MM.1S (cell line): ENCODE measurements around the gene CNTN5.

Experiments
- DNase-seq: peaks from one replicate; pipeline ENCODE4 v3.0.0-alpha.2; 2015
- H2AFZ ChIP-seq: fragments of 300-600 bp; sonication (generic); 2 replicates; pipeline ENCODE4 v1.6.0; 2016; ENCODE audit warnings: antibody characterized with exemption, low read length
- H3F3A ChIP-seq: fragments of 300-600 bp; sonication (generic); 2 replicates; pipeline ENCODE4 v1.6.1; 2016; ENCODE audit warnings: mild to moderate bottlenecking, antibody characterized with exemption, low read length, moderate library complexity, mixed read lengths; ENCODE audit not compliant: insufficient read depth
- H3K27ac ChIP-seq: fragments of 300-600 bp; sonication (generic); 2 replicates; pipeline ENCODE4 v1.5.1; 2016; ENCODE audit warnings: mild to moderate bottlenecking, low read length
- H3K27me3 ChIP-seq: fragments of 300-600 bp; sonication (generic); replicated peaks from 2 replicates; pipeline ENCODE4 v1.6.0; 2016; ENCODE audit warnings: low read length; ENCODE audit not compliant: insufficient read depth
- H3K36me3 ChIP-seq: fragments of 300-600 bp; sonication (generic); replicated peaks from 2 replicates; pipeline ENCODE4 v1.6.1; 2016; ENCODE audit warnings: mild to moderate bottlenecking, low read length, mixed read lengths; ENCODE audit not compliant: insufficient read depth
- H3K4me1 ChIP-seq: fragments of 300-600 bp; sonication (generic); 2 replicates; pipeline ENCODE4 v1.6.1; 2016; ENCODE audit warnings: low read length, mixed read lengths
- H3K4me2 ChIP-seq: fragments of 300-600 bp; sonication (generic); 2 replicates; pipeline ENCODE4 v1.6.0; 2016; ENCODE audit warnings: low read depth, low read length
- H3K4me3 ChIP-seq: fragments of 300-600 bp; sonication (generic); 2 replicates; pipeline ENCODE4 v1.5.1; 2016; ENCODE audit warnings: low read length, mixed read lengths
- H3K79me2 ChIP-seq: fragments of 300-600 bp; sonication (generic); 2 replicates; pipeline ENCODE4 v1.6.1; 2016; ENCODE audit warnings: mixed run types, low read length, mixed read lengths
- H3K9ac ChIP-seq: fragments of 300-600 bp; sonication (generic); 2 replicates; pipeline ENCODE4 v1.6.1; 2016; ENCODE audit warnings: low read length, mixed read lengths
- H3K9me2 ChIP-seq: fragments of 300-600 bp; sonication (generic); replicated peaks from 2 replicates; pipeline ENCODE4 v1.6.1; 2016; ENCODE audit warnings: mild to moderate bottlenecking, low read length, mixed read lengths; ENCODE audit not compliant: insufficient read depth
- H3K9me3 ChIP-seq: fragments of 300-600 bp; sonication (generic); replicated peaks from 2 replicates; pipeline ENCODE4 v1.6.1; 2016; ENCODE audit warnings: mild to moderate bottlenecking, low read length, mixed read lengths; ENCODE audit not compliant: insufficient read depth
- H4K20me1 ChIP-seq: fragments of 300-600 bp; sonication (generic); 2 replicates; pipeline ENCODE4 v1.6.1; 2016; ENCODE audit warnings: mild to moderate bottlenecking, low read length, moderate library complexity, mixed read lengths; ENCODE audit not compliant: insufficient read depth
- EZH2 ChIP-seq: fragments of 300-600 bp; sonication (generic); optimal IDR thresholded peaks from 2 replicates; pipeline ENCODE3; 2017; ENCODE audit warnings: low read depth, mild to moderate bottlenecking, antibody characterized with exemption, low read length, mixed read lengths
- EZH2phosphoT487 ChIP-seq: fragments of 300-600 bp; sonication (generic); IDR thresholded peaks from 2 replicates; pipeline ENCODE4 v1.6.1; 2018; ENCODE audit warnings: antibody characterized with exemption, low read length
- TF ChIP-seq, protein P1 (sequence below): fragments of 300-600 bp; sonication (generic); IDR thresholded peaks from 2 replicates; pipeline ENCODE4 v1.5.1; 2016; ENCODE audit warnings: antibody characterized with exemption, low read length, mixed read lengths

CNTN5 gene

DNA sequence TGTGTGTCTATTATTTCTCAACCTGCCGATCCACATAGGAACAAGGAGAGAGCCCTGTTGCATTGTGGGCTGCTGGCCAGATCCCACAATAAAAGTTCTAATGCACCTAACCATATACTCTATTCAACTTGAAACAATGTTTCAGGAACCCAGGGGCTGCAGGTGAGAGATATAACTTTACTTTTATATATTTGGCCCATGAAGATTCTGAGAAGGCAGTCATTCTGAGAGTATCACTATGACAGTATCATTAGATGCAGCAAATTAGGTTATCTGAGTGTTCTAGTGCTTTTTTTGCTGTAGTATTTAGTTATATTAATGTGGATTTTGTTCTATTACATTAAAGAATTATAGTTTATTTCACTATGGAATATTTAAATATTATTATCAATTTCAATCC, 1011.2 kb downstream of the CNTN5 start:
- Histone ChIP-seq H3F3A (no peaks in the 10 kb centered on the region), H2AFZ (no peak overlapping the region), H3K9me2 (no peaks in the 10 kb centered on the region), H4K20me1 (no peaks in the 10 kb centered on the region), H3K4me2 (no peak overlapping the region), H3K4me3 (no peak overlapping the region), H3K36me3 (no peaks in the 10 kb centered on the region), H3K79me2 (no peaks in the 10 kb centered on the region), H3K27me3 (no peaks in the 10 kb centered on the region), H3K9me3 (no peaks in the 10 kb centered on the region), H3K27ac (no peak overlapping the region), H3K4me1 (no peaks in the 10 kb centered on the region), H3K9ac (no peak overlapping the region)
- TF ChIP-seq, protein P1, sequence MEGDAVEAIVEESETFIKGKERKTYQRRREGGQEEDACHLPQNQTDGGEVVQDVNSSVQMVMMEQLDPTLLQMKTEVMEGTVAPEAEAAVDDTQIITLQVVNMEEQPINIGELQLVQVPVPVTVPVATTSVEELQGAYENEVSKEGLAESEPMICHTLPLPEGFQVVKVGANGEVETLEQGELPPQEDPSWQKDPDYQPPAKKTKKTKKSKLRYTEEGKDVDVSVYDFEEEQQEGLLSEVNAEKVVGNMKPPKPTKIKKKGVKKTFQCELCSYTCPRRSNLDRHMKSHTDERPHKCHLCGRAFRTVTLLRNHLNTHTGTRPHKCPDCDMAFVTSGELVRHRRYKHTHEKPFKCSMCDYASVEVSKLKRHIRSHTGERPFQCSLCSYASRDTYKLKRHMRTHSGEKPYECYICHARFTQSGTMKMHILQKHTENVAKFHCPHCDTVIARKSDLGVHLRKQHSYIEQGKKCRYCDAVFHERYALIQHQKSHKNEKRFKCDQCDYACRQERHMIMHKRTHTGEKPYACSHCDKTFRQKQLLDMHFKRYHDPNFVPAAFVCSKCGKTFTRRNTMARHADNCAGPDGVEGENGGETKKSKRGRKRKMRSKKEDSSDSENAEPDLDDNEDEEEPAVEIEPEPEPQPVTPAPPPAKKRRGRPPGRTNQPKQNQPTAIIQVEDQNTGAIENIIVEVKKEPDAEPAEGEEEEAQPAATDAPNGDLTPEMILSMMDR: no peak
- TF ChIP-seq EZH2phosphoT487 (no peak), EZH2 (no peak)
- no peak for DNase-seq

DNA sequence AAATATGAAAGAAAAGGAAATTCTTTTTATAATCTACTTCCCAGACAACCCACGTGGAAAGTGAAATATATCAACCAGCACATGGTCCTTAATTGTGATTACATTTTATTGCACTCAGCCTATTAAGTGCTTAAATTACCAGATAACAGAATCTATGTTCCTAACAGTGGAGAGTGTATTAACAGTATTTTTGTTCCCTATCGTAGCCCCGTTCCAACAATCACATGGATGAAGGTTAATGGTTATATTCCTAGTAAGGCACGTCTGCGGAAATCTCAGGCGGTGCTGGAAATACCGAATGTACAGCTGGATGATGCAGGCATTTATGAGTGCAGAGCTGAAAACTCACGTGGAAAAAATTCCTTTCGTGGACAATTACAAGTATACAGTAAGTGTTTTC, 1040.3 kb downstream of the CNTN5 start:
- Histone ChIP-seq H3K9me2 (no peaks in the 10 kb centered on the region), H3K4me2 (no peak overlapping the region), H3K27me3 (no peaks in the 10 kb centered on the region), H2AFZ (no peak overlapping the region), H3K4me1 (no peaks in the 10 kb centered on the region), H3K9ac (no peak overlapping the region), H3K4me3 (no peak overlapping the region), H3K36me3 (no peaks in the 10 kb centered on the region), H3K27ac (no peak overlapping the region), H3K79me2 (no peaks in the 10 kb centered on the region), H3F3A (no peaks in the 10 kb centered on the region), H4K20me1 (no peaks in the 10 kb centered on the region), H3K9me3 (no peaks in the 10 kb centered on the region)
- DNase-seq: no peak
- TF ChIP-seq EZH2phosphoT487: no peak
- TF ChIP-seq, protein P1: no peak
- TF ChIP-seq EZH2: no peak

DNA sequence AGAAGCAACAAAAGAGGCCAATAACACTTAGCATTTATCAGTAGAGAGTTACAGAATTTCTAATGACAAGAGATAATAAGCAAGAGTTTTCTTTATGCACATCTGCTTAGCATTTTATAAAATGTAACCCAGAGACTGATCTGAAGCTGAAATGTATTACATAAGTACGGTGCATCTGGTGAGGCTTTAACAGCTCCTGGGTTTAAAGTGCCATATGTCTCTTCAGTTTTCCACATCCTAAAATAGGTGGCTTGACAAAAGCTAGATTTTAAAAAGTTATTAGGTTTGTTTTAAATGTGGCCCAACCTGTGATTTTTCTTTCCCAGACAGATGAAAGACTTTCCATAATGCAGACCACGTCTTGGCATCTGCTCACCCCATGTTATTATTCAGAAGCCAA, 1045.7 kb downstream of the CNTN5 start:
- H2AFZ ChIP-seq: no peak overlapping the region
- H3F3A ChIP-seq: no peaks in the 10 kb centered on the region
- H3K36me3 ChIP-seq: no peaks in the 10 kb centered on the region
- H4K20me1 ChIP-seq: no peaks in the 10 kb centered on the region
- H3K9me3 ChIP-seq: no peaks in the 10 kb centered on the region
- DNase-seq: no peak
- H3K79me2 ChIP-seq: no peaks in the 10 kb centered on the region
- TF ChIP-seq EZH2phosphoT487: no peak
- no peak overlapping the region for H3K9ac ChIP-seq
- H3K27ac ChIP-seq: no peak overlapping the region
- H3K9me2 ChIP-seq: no peaks in the 10 kb centered on the region
- H3K4me2 ChIP-seq: no peak overlapping the region
- H3K27me3 ChIP-seq: no peaks in the 10 kb centered on the region
- no peak overlapping the region for H3K4me3 ChIP-seq
- H3K4me1 ChIP-seq: no peaks in the 10 kb centered on the region

DNA sequence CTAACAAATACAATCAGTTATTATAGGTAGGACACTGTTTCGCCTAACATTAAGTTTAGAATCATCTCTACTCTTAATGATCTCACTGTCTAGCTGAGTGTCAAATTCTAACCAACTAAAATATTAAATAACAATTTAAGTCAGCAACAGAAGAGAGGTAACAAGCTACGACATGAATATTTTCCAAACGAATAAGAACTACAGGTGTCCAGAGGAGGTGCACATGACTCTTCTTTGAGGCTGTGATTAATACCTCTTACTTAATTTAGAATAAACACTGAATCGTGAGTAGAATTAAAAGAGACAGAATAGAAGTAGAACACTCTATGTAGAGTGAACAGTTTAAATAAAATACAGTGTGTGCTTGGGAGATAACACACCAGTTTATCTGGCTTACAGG, 1047.4 kb downstream of the CNTN5 start:
- Histone ChIP-seq H3K36me3 (no peaks in the 10 kb centered on the region), H3F3A (no peaks in the 10 kb centered on the region), H3K4me2 (no peak overlapping the region), H3K79me2 (no peaks in the 10 kb centered on the region), H3K4me3 (no peak overlapping the region), H3K27me3 (no peaks in the 10 kb centered on the region), H3K9me3 (no peaks in the 10 kb centered on the region), H3K4me1 (no peaks in the 10 kb centered on the region), H3K9ac (no peak overlapping the region), H4K20me1 (no peaks in the 10 kb centered on the region), H3K27ac (no peak overlapping the region), H2AFZ (no peak overlapping the region), H3K9me2 (no peaks in the 10 kb centered on the region)
- no peak for DNase-seq
- TF ChIP-seq, protein P1: no peak
- no peak for TF ChIP-seq EZH2
- TF ChIP-seq EZH2phosphoT487: no peak
